HepG2 (cell line): ENCODE measurements around the gene QSOX2. TPM values are rescaled to one million over a fixed set of nuclear protein-coding genes. Genes with fewer than 3 reads are reported as not detected.

Source experiments
- ATAC-seq: fragments of 200-7000 bp; cut with Tn5 transposase; 3 replicates; pipeline ENCODE4 v1.9.1; 2020; ENCODE audit warnings: mild to moderate bottlenecking, moderate library complexity
- BruUV-seq: library from RNA; stranded (reverse); fragments of 400-500 nt; replicated peaks from 2 replicates; lab custom pipeline; 2021; lab: Mats Ljungman, UMichigan
- CTCF ChIA-PET: fragments of 300-600 bp; formaldehyde crosslinking; extraction: SDS; loops from one replicate; lab custom pipeline; 2021; ENCODE audit warnings: low total read pairs, inconsistent platforms, low intra/inter-chr PET ratio; lab: Yijun Ruan, JAX
- POLR2A ChIA-PET: fragments of 350-600 bp; sonication (Branson Sonifier 250); formaldehyde crosslinking; loops from one replicate; lab custom pipeline; 2020; ENCODE audit warnings: antibody characterized with exemption, inconsistent platforms; lab: Yijun Ruan, JAX
- DNase-seq: peaks from one replicate; pipeline ENCODE4 v3.0.0-alpha.2; 2015; ENCODE audit warnings: low spot score
- FAIRE-seq: peaks from 3 replicates; lab custom pipeline; 2011; peaks lifted over from hg19 to GRCh38; lab: Jason Lieb, UNC
- H2AFZ ChIP-seq: one replicate; pipeline ENCODE4 v1.6.1; 2011; ENCODE audit warnings: low read length, inconsistent platforms
- H3K27ac ChIP-seq: fragments of 300-600 bp; 3 replicates; pipeline ENCODE4 v1.8.0; 2011; ENCODE audit warnings: mixed run types, mild to moderate bottlenecking, mixed read lengths, low read length, inconsistent platforms; ENCODE audit not compliant: insufficient read depth; ENCODE audit errors: extremely low read length
- H3K27me3 ChIP-seq, 2 experiments: fragments of 200-600 bp in 1 of 2; 2 replicates in 1 of 2; 3 replicates in 1 of 2; pipeline versions ENCODE4 v1.6.0 to v1.8.0; 2011; ENCODE audit warnings: low read length in 2 of 2, mild to moderate bottlenecking in 2 of 2, moderate library complexity in 2 of 2, inconsistent platforms in 1 of 2; ENCODE audit not compliant: insufficient read depth in 2 of 2, control insufficient read depth in 1 of 2
- H3K36me3 ChIP-seq, 2 experiments: fragments of 200-600 bp in 1 of 2; replicated peaks in 1 of 2; 2 replicates in 1 of 2; 3 replicates in 1 of 2; pipeline versions ENCODE4 v1.5.1 to v1.8.0; 2011; ENCODE audit warnings: low read length in 2 of 2, inconsistent platforms in 1 of 2; ENCODE audit not compliant: insufficient read depth in 2 of 2, control insufficient read depth in 1 of 2
- H3K4me1 ChIP-seq: 2 replicates; pipeline ENCODE4 v1.5.1; 2012; ENCODE audit warnings: low read length, inconsistent platforms; ENCODE audit not compliant: insufficient read depth
- H3K4me2 ChIP-seq: 2 replicates; pipeline ENCODE4 v1.6.0; 2011; ENCODE audit warnings: low read depth, low read length, inconsistent platforms
- H3K4me3 ChIP-seq, 3 experiments: fragments of 200-600 bp in 1 of 3; sonication (generic), shearing (Covaris generic) in 1 of 3; replicated peaks in 1 of 3; 2 replicates each; pipeline ENCODE4 v1.5.1; 2011 to 2016; ENCODE audit warnings: low read length in 3 of 3, inconsistent platforms in 2 of 3, low read depth in 2 of 3, mild to moderate bottlenecking in 2 of 3, control low read depth in 1 of 3, mixed read lengths in 1 of 3; ENCODE audit not compliant: insufficient read depth in 1 of 3
- H3K79me2 ChIP-seq: one replicate; pipeline ENCODE4 v1.6.1; 2011; ENCODE audit warnings: low read length, inconsistent platforms; ENCODE audit not compliant: insufficient read depth
- H3K9ac ChIP-seq: 2 replicates; pipeline ENCODE4 v1.6.0; 2011; ENCODE audit warnings: mild to moderate bottlenecking, low read depth, low read length, inconsistent platforms; ENCODE audit not compliant: insufficient read depth
- H3K9me3 ChIP-seq: 2 replicates; pipeline ENCODE4 v1.5.1; 2012; ENCODE audit warnings: mild to moderate bottlenecking, low read length
- H4K20me1 ChIP-seq: 2 replicates; pipeline ENCODE4 v1.6.0; 2011; ENCODE audit warnings: inconsistent platforms, mild to moderate bottlenecking, low read length, moderate library complexity; ENCODE audit not compliant: insufficient read depth
- CHD2 ChIP-seq: IDR thresholded peaks from 2 replicates; pipeline ENCODE4 v1.6.1; 2011; ENCODE audit warnings: low read depth, low read length, improper control_type of control experiment
- MYNN ChIP-seq: sonication (generic); formaldehyde crosslinking; IDR thresholded peaks from 2 replicates; pipeline ENCODE4 v1.4.0; 2020; ENCODE audit warnings: mild to moderate bottlenecking, low read depth, missing genetic modification reagents
- NAIF1 ChIP-seq: sonication (generic); formaldehyde crosslinking; IDR thresholded peaks from 2 replicates; pipeline ENCODE4 v1.5.0; 2020; ENCODE audit warnings: mild to moderate bottlenecking, missing genetic modification reagents, borderline replicate concordance
- NR2F6 ChIP-seq, 2 experiments: IDR thresholded peaks; 2 replicates each; pipeline ENCODE4 v1.6.1; 2016; ENCODE audit warnings: antibody characterized with exemption in 1 of 2, mild to moderate bottlenecking in 1 of 2
- POLR2A ChIP-seq, 2 experiments: IDR thresholded peaks; 2 replicates each; pipeline ENCODE4 v1.6.1; 2011; ENCODE audit warnings: low read depth in 2 of 2, low read length in 2 of 2, mild to moderate bottlenecking in 1 of 2, moderate library complexity in 1 of 2; ENCODE audit not compliant: insufficient read depth in 1 of 2
- SMAD3 ChIP-seq: sonication (generic); formaldehyde crosslinking; IDR thresholded peaks from 2 replicates; pipeline ENCODE4 v1.4.0; 2020; ENCODE audit warnings: missing genetic modification reagents
- ZNF20 ChIP-seq: sonication (generic); formaldehyde crosslinking; IDR thresholded peaks from 2 replicates; pipeline ENCODE4 v1.4.0; 2020; ENCODE audit warnings: mild to moderate bottlenecking, moderate library complexity, missing genetic modification reagents
- ZNF598 ChIP-seq: sonication (generic); formaldehyde crosslinking; IDR thresholded peaks from 2 replicates; pipeline ENCODE4 v1.5.1; 2020; ENCODE audit warnings: mild to moderate bottlenecking, missing genetic modification reagents, borderline replicate concordance
- WGBS: methylation state at CpG from one replicate; pipeline ENCODE4 v1.1.6; 2017; ENCODE audit warnings: low lambda C conversion rate; 5-methylcytosine and 5-hydroxymethylcytosine counted together
- in situ Hi-C: cut with HindIII; loops from 2 replicates; pipeline ENCODE4 v1.10.0; 2017; ENCODE audit warnings: low pct_unique_long_range_greater_than_20kb; ENCODE audit not compliant: extremely low pct_ligation_motif_present
- intact Hi-C: fragments of 100-400 bp; cut with micrococcal nuclease; formaldehyde crosslinking; loops from one replicate; pipeline ENCODE4 v1.10.0; 2022; ENCODE audit not compliant: unreplicated experiment
- polyA plus RNA-seq, 8 experiments: library from polyadenylated mRNA; depleted of rRNA in 3 of 8; stranded (reverse) in 7 of 8; unstranded in 1 of 8; fragments of >200 nt; fragmentation: Illumina TruSeq in 4 of 8; extraction: Trizol in 4 of 8; gene quantifications; 2 replicates each; pipeline versions ENCODE4 v1.2.1 to v1.2.3, GENCODE V29; 2011 to 2016; ENCODE audit warnings: low read depth in 4 of 8, missing spikeins in 1 of 8, mixed read lengths in 1 of 8; ENCODE audit not compliant: insufficient read depth in 1 of 8
- total RNA-seq, 5 experiments: library from RNA; depleted of rRNA; stranded (reverse); fragments of >200 nt; fragmentation: Illumina TruSeq; extraction: Trizol; gene quantifications; 2 replicates each; pipeline ENCODE4 v1.2.3, GENCODE V29; 2016; ENCODE audit warnings: low read depth in 1 of 5
- TF ChIP-seq, protein P1 (sequence below): sonication (generic); formaldehyde crosslinking; IDR thresholded peaks from 2 replicates; pipeline ENCODE4 v1.8.0; 2022; ENCODE audit warnings: mild to moderate bottlenecking, missing genetic modification reagents, borderline replicate concordance
- TF ChIP-seq, protein P2 (sequence below): sonication (generic); formaldehyde crosslinking; IDR thresholded peaks from 2 replicates; pipeline ENCODE4 v1.8.1; 2022; ENCODE audit warnings: low read depth, mild to moderate bottlenecking, missing genetic modification reagents
- TF ChIP-seq, protein P3 (sequence below): IDR thresholded peaks from 2 replicates; pipeline ENCODE4 v1.6.1; 2016; ENCODE audit warnings: low read depth, borderline replicate concordance
- TF ChIP-seq, protein P4 (sequence below): sonication (generic); formaldehyde crosslinking; IDR thresholded peaks from 2 replicates; pipeline ENCODE4 v1.9.0; 2021; ENCODE audit warnings: missing genetic modification reagents, borderline replicate concordance
- TF ChIP-seq, protein P5 (sequence below): sonication (generic); formaldehyde crosslinking; IDR thresholded peaks from 2 replicates; pipeline ENCODE4 v1.9.0; 2022; ENCODE audit warnings: low read depth, missing genetic modification reagents

The QSOX2 gene
- total and polyA plus RNA-seq, 2 of the 13 experiments (the other 11 are each of a cell fraction or from before 2014, with no cell fraction given), result 27.1 to 42.1 TPM

DNA sequence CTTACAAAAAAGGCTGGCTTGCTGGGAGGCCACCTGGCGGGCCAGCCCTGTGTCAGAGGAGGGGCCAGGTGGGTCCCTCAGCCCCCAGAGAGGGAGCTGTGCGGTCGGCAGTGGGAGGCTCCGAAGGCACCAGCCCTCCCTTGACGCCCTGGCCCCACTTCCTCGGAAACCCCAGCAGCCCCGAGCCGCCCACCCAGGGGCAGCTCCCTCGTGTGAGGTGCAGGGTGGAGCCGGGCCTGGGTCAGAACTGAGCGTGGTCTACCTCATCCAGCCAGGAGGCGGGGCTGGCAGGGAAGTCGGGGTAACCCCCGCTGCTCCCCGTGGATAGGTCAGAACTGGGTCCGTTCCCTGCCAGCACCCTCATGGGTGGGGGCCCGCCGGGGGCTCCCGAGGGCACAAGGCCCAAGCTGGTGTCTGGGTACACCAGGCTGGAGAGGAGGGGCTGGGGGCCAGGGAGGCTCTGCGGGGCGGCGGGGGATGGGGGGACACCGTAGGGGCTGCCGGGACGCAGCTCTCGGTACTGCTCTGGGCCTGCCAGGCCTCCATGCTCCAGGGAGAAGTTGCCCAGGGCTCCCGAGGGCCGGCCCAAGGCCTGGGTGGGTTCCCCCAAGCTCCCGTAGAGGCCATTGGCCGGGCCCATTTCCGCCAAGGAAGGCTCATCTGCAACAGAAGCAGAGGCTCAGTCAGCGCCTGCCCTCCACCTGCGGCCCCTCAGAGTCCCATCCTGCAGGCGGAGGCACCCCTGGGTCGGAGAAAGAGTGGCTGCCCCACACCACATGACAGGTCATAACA lies 48.3 kb downstream of the QSOX2 start (continued):
- no peak for TF ChIP-seq NAIF1 (CRISPR knock-in tag)
- TF ChIP-seq MYNN (CRISPR knock-in tag), result no peak
- no peak for TF ChIP-seq NR2F6 (IDR thresholded peaks at IDR 0.05)
- TF ChIP-seq NR2F6 (CRISPR knock-in tag; IDR thresholded peaks at IDR 0.05), result no peak
- TF ChIP-seq SMAD3 (CRISPR knock-in tag), result no peak
- TF ChIP-seq, protein P1, sequence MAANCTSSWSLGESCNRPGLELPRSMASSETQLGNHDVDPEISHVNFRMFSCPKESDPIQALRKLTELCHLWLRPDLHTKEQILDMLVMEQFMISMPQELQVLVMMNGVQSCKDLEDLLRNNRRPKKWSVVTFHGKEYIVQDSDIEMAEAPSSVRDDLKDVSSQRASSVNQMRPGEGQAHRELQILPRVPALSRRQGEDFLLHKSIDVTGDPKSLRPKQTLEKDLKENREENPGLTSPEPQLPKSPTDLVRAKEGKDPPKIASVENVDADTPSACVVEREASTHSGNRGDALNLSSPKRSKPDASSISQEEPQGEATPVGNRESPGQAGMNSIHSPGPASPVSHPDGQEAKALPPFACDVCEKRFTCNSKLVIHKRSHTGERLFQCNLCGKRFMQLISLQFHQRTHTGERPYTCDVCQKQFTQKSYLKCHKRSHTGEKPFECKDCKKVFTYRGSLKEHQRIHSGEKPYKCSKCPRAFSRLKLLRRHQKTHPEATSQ (CRISPR knock-in tag), result no peak

DNA sequence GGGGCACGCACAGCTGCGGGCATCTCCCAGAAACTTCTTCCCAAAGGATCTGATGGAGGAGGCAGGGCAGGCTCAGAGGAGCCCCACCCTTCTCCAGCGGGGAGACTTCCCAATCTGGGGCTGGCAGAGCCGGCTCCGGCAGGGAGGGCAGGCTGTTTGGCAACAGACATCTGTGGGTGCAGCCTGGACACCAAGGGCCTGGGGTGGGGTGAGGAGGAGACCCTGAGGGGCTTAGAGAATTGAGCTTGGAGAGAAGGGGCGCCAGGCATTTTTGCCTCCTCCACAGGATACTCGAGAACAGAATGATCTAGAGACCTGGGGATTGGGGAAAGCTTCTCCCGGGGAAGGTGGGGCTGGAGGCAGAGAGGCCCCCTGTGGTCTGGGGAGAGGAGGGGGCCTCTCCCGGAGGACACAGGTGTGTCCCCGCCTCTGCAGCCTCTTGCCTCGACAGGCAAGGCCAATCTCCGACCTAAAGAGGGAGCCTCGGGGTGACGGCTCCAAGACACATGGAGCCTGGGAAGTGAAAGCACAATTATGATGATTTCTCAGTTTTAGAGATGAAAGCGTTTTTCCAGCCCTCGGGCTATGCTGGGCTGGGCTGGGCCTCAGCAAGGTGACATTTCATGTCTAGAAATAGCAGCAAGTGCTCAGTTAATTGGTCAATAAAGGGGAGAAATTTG lies 49.1 kb downstream of the QSOX2 start:
- Histone ChIP-seq H3K9me3 (no peaks in the 10 kb centered on the region), H3K9ac (no peak overlapping the region), H3K79me2 (no peaks in the 10 kb centered on the region), H3K4me1 (no peaks in the 10 kb centered on the region), H3K27me3 (peaks cover 11 to 67% of the 10 kb centered on the region in 2 experiments; a peak in 4 of 5 replicates), H3K4me3 (no peak overlapping the region), H3K27ac (no peak overlapping the region), H3K36me3 (no peaks in the 10 kb centered on the region), H2AFZ (no peak overlapping the region), H4K20me1 (peaks cover 9% of the 10 kb centered on the region; the same call in 1 of the 2 replicates), H3K4me2 (no peak overlapping the region)
- intact Hi-C loops (no loop called here), in situ Hi-C loops (no loop called here)
- ChIA-PET POLR2A (no interaction called here), CTCF (no interaction called here)
- WGBS, result 6% methylated on average over 16 of the region's 16 CpGs
- no peak for ATAC-seq
- BruUV-seq, result no TSS peak
- no peak for FAIRE-seq
- no peak for DNase-seq
- no peak for TF ChIP-seq CHD2
- no peak for TF ChIP-seq ZNF20
- TF ChIP-seq, protein P2, sequence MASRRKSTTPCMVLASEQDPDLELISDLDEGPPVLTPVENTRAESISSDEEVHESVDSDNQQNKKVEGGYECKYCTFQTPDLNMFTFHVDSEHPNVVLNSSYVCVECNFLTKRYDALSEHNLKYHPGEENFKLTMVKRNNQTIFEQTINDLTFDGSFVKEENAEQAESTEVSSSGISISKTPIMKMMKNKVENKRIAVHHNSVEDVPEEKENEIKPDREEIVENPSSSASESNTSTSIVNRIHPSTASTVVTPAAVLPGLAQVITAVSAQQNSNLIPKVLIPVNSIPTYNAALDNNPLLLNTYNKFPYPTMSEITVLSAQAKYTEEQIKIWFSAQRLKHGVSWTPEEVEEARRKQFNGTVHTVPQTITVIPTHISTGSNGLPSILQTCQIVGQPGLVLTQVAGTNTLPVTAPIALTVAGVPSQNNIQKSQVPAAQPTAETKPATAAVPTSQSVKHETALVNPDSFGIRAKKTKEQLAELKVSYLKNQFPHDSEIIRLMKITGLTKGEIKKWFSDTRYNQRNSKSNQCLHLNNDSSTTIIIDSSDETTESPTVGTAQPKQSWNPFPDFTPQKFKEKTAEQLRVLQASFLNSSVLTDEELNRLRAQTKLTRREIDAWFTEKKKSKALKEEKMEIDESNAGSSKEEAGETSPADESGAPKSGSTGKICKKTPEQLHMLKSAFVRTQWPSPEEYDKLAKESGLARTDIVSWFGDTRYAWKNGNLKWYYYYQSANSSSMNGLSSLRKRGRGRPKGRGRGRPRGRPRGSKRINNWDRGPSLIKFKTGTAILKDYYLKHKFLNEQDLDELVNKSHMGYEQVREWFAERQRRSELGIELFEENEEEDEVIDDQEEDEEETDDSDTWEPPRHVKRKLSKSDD (CRISPR knock-in tag), result no peak
- TF ChIP-seq POLR2A (IDR thresholded peaks at IDR 0.05; ENCODE audit: insufficient read depth in 1 of 2, low read depth in 2 of 2, low read length in 2 of 2), result no peak
- TF ChIP-seq ZNF598, result no peak
- TF ChIP-seq, protein P3, sequence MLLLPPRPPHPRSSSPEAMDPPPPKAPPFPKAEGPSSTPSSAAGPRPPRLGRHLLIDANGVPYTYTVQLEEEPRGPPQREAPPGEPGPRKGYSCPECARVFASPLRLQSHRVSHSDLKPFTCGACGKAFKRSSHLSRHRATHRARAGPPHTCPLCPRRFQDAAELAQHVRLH, result no peak
- TF ChIP-seq, protein P4, sequence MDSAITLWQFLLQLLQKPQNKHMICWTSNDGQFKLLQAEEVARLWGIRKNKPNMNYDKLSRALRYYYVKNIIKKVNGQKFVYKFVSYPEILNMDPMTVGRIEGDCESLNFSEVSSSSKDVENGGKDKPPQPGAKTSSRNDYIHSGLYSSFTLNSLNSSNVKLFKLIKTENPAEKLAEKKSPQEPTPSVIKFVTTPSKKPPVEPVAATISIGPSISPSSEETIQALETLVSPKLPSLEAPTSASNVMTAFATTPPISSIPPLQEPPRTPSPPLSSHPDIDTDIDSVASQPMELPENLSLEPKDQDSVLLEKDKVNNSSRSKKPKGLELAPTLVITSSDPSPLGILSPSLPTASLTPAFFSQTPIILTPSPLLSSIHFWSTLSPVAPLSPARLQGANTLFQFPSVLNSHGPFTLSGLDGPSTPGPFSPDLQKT (CRISPR knock-in tag), result no peak
- TF ChIP-seq, protein P5, sequence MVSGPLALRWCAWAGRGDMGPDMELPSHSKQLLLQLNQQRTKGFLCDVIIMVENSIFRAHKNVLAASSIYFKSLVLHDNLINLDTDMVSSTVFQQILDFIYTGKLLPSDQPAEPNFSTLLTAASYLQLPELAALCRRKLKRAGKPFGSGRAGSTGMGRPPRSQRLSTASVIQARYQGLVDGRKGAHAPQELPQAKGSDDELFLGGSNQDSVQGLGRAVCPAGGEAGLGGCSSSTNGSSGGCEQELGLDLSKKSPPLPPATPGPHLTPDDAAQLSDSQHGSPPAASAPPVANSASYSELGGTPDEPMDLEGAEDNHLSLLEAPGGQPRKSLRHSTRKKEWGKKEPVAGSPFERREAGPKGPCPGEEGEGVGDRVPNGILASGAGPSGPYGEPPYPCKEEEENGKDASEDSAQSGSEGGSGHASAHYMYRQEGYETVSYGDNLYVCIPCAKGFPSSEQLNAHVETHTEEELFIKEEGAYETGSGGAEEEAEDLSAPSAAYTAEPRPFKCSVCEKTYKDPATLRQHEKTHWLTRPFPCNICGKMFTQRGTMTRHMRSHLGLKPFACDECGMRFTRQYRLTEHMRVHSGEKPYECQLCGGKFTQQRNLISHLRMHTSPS, result no peak
